GM12878 (cell line): Measurements from ENCODE around the gene NELL1. TPM values are rescaled to one million over a fixed set of nuclear protein-coding genes. Genes with fewer than 3 reads are reported as not detected.

Experiments
- ATAC-seq: fragments of 200-7000 bp; cut with Tn5 transposase; 3 replicates; pipeline ENCODE4 v1.9.1; 2020; ENCODE audit warnings: mild to moderate bottlenecking, moderate library complexity
- BruUV-seq: library from RNA; stranded (reverse); fragments of 400-500 nt; replicated peaks from 2 replicates; lab custom pipeline; 2021; lab: Mats Ljungman, UMichigan
- CTCF ChIA-PET: fragments of 300-600 bp; sonication (Branson Sonifier 250); formaldehyde crosslinking; extraction: SDS; loops from one replicate; lab custom pipeline; 2021; ENCODE audit warnings: inconsistent platforms; lab: Yijun Ruan, JAX
- POLR2A ChIA-PET: fragments of 350-600 bp; formaldehyde crosslinking; extraction: SDS; loops from one replicate; lab custom pipeline; 2021; ENCODE audit warnings: inconsistent platforms; lab: Charles Lee
- RAD21 ChIA-PET: fragments of 300-600 bp; sonication (Branson Sonifier 250); formaldehyde crosslinking; loops from one replicate; lab custom pipeline; 2023; ENCODE audit warnings: antibody characterized with exemption; ENCODE audit not compliant: unreplicated experiment; lab: Charles Lee
- SMC1A ChIA-PET: fragments of 300-600 bp; sonication (Branson Sonifier 250); formaldehyde crosslinking; loops from one replicate; lab custom pipeline; 2023; ENCODE audit not compliant: unreplicated experiment, uncharacterized antibody; lab: Charles Lee
- DNase-seq: peaks from one replicate; pipeline ENCODE4 v3.0.0-alpha.2; 2011; ENCODE audit warnings: low read depth, low spot score
- FAIRE-seq: peaks from 3 replicates; lab custom pipeline; 2011; peaks lifted over from hg19 to GRCh38; lab: Jason Lieb, UNC
- H2AFZ ChIP-seq: 2 replicates; pipeline ENCODE4 v1.6.0; 2011; ENCODE audit warnings: low read depth, low read length, control low read depth; ENCODE audit not compliant: control insufficient read depth
- H3K27ac ChIP-seq: 2 replicates; pipeline ENCODE4 v1.5.1; 2011; ENCODE audit warnings: control low read depth; ENCODE audit not compliant: control insufficient read depth, insufficient read depth
- H3K27me3 ChIP-seq, 2 experiments: replicated peaks in 1 of 2; 2 replicates each; pipeline versions ENCODE4 v1.6.0 to v1.6.1; 2011; ENCODE audit warnings: low read length in 1 of 2; ENCODE audit not compliant: control insufficient read depth in 2 of 2, insufficient read depth in 2 of 2
- H3K36me3 ChIP-seq, 2 experiments: 2 replicates each; pipeline ENCODE4 v1.5.1; 2011; ENCODE audit warnings: low read length in 1 of 2; ENCODE audit not compliant: control insufficient read depth in 2 of 2, insufficient read depth in 2 of 2
- H3K4me1 ChIP-seq: 2 replicates; pipeline ENCODE4 v1.6.1; 2011; ENCODE audit warnings: mild to moderate bottlenecking, low read length, moderate library complexity, mixed read lengths; ENCODE audit not compliant: control insufficient read depth, insufficient read depth
- H3K4me2 ChIP-seq: 2 replicates; pipeline ENCODE4 v1.6.0; 2011; ENCODE audit warnings: control low read depth; ENCODE audit not compliant: control insufficient read depth, insufficient read depth
- H3K4me3 ChIP-seq: fragments of 200-600 bp; sonication (generic); 2 replicates; pipeline ENCODE4 v1.5.1; 2016
- H3K79me2 ChIP-seq: 2 replicates; pipeline ENCODE4 v1.6.0; 2011; ENCODE audit warnings: low read length; ENCODE audit not compliant: control insufficient read depth, insufficient read depth
- H3K9ac ChIP-seq: 2 replicates; pipeline ENCODE4 v1.8.0; 2011; ENCODE audit warnings: low read length, control low read depth, mixed read lengths; ENCODE audit not compliant: control insufficient read depth, insufficient read depth
- H3K9me3 ChIP-seq: replicated peaks from 3 replicates; pipeline ENCODE4 v1.5.1; 2011; ENCODE audit warnings: mild to moderate bottlenecking, low read length; ENCODE audit not compliant: control insufficient read depth, insufficient read depth
- H4K20me1 ChIP-seq: 2 replicates; pipeline ENCODE4 v1.6.0; 2011; ENCODE audit not compliant: control insufficient read depth, insufficient read depth
- CHD2 ChIP-seq: IDR thresholded peaks from 2 replicates; pipeline ENCODE4 v1.6.1; 2011; ENCODE audit warnings: low read depth, low read length, improper control_type of control experiment, borderline replicate concordance
- CHD4 ChIP-seq: fragments of 200-600 bp; sonication (generic); IDR thresholded peaks from 2 replicates; pipeline ENCODE4 v1.6.1; 2016; ENCODE audit warnings: mild to moderate bottlenecking
- EED ChIP-seq: sonication (generic); IDR thresholded peaks from 2 replicates; pipeline ENCODE4 v1.6.1; 2016; ENCODE audit warnings: antibody characterized with exemption, low read depth
- ELK1 ChIP-seq: IDR thresholded peaks from 2 replicates; pipeline ENCODE4 v1.6.1; 2012; ENCODE audit warnings: low read depth, low read length, improper control_type of control experiment
- EP300 ChIP-seq, 2 experiments: fragments of 150-350 bp in 1 of 2; IDR thresholded peaks; 2 replicates each; pipeline ENCODE4 v1.6.1; 2011 to 2012; ENCODE audit warnings: low read depth in 2 of 2, low read length in 2 of 2, borderline replicate concordance in 1 of 2, improper control_type of control experiment in 1 of 2, inconsistent platforms in 1 of 2; ENCODE audit not compliant: control insufficient read depth in 1 of 2
- FOS ChIP-seq: IDR thresholded peaks from 3 replicates; pipeline ENCODE4 v1.6.1; 2011; ENCODE audit warnings: borderline replicate concordance; ENCODE audit not compliant: insufficient read length; ENCODE audit errors: extremely low read depth
- HCFC1 ChIP-seq: fragments of 150-350 bp; IDR thresholded peaks from 2 replicates; pipeline ENCODE4 v1.6.1; 2014; ENCODE audit warnings: low read length
- POU2F2 ChIP-seq: IDR thresholded peaks from 3 replicates; pipeline ENCODE4 v1.6.1; 2011; ENCODE audit warnings: low read depth, mild to moderate bottlenecking, low read length, borderline replicate concordance
- SREBF2 ChIP-seq: IDR thresholded peaks from 2 replicates; pipeline ENCODE4 v1.6.1; 2012; ENCODE audit warnings: mild to moderate bottlenecking, low read length
- SUPT20H ChIP-seq: IDR thresholded peaks from 2 replicates; pipeline ENCODE4 v1.6.1; 2011; ENCODE audit warnings: low read depth, mild to moderate bottlenecking, low read length, moderate library complexity, borderline replicate concordance; ENCODE audit not compliant: control insufficient read depth
- SUZ12 ChIP-seq: fragments of 200-600 bp; sonication (generic); IDR thresholded peaks from one replicate; pipeline ENCODE4 v1.6.1; 2018; ENCODE audit warnings: antibody characterized with exemption, mild to moderate bottlenecking; ENCODE audit not compliant: unreplicated experiment
- TCF12 ChIP-seq: IDR thresholded peaks from 2 replicates; pipeline ENCODE4 v1.6.1; 2011; ENCODE audit warnings: low read depth, mild to moderate bottlenecking, low read length
- ZBTB33 ChIP-seq: fragments of 450-650 bp; IDR thresholded peaks from 2 replicates; pipeline ENCODE4 v1.6.1; 2017; ENCODE audit warnings: mild to moderate bottlenecking
- ZNF592 ChIP-seq: fragments of 450-650 bp; IDR thresholded peaks from 2 replicates; pipeline ENCODE4 v1.6.1; 2017; ENCODE audit warnings: mild to moderate bottlenecking, moderate library complexity
- WGBS: methylation state at CpG from one replicate; pipeline ENCODE4 v1.1.6; 2016; ENCODE audit warnings: low lambda C conversion rate; ENCODE audit not compliant: insufficient replicate concordance, insufficient coverage; ENCODE audit errors: missing lambda C conversion rate; 5-methylcytosine and 5-hydroxymethylcytosine counted together
- in situ Hi-C: fragments of 300-500 bp; cut with MboI; formaldehyde crosslinking; loops from 9 replicates; pipeline ENCODE4 v1.14.3; 2018; ENCODE audit warnings: mixed read lengths
- intact Hi-C: fragments of 100-400 bp; cut with micrococcal nuclease; formaldehyde crosslinking; loops from one replicate; pipeline ENCODE4 v1.14.2; 2022; ENCODE audit not compliant: unreplicated experiment
- polyA plus RNA-seq, 11 experiments: library from polyadenylated mRNA; depleted of rRNA in 4 of 11; unstranded in 6 of 11; stranded (reverse) in 5 of 11; fragments of >200 nt; fragmentation: Nextera tagmentation in 4 of 11; fragmentation: Illumina TruSeq in 1 of 11; extraction: Ambion mirVana in 4 of 11; extraction: Trizol in 1 of 11; gene quantifications; 1 replicate in 1 of 11; 2 replicates in 10 of 11; pipeline versions ENCODE4 v1.2.1 to v1.2.3, GENCODE V29; 2011 to 2016; ENCODE audit warnings: inconsistent platforms in 2 of 11, missing spikeins in 2 of 11, low read depth in 1 of 11
- total RNA-seq, 4 experiments: library from RNA; depleted of rRNA in 3 of 4; stranded (reverse); fragments of >200 nt in 3 of 4; fragmentation: Illumina TruSeq in 1 of 4; extraction: Trizol in 1 of 4; gene quantifications; 2 replicates each; pipeline versions ENCODE4 v1.2.1 to v1.2.3, GENCODE V29; 2013 to 2021

Gene NELL1
- total and polyA plus RNA-seq, 10 of the 15 experiments (the other 5 are each of a cell fraction or from before 2014, with no cell fraction given), result 0.02 to 0.12 TPM; not detected in 8

- in situ Hi-C loops, result no loop called here
- FAIRE-seq, result no peak
- no peaks in the 10 kb centered on the region for H4K20me1 ChIP-seq
- no peaks in the 10 kb centered on the region for H3K79me2 ChIP-seq
- SMC1A ChIA-PET, result interaction anchor here (1.2 kb wide), 1 partner anchor 29 kb away, joined by 4 read pairs; no protein-coding TSS in a partner anchor
- H3K4me3 ChIP-seq, result no peak overlapping the region
- H3K4me2 ChIP-seq, result no peak overlapping the region
- H2AFZ ChIP-seq, result no peak overlapping the region
- RAD21 ChIA-PET, result interaction anchor here (0.9 kb wide), 1 partner anchor 381 kb away, joined by 4 read pairs; no protein-coding TSS in a partner anchor
- intact Hi-C loops, result no loop called here
- no peak for DNase-seq
- H3K9me3 ChIP-seq, result no peaks in the 10 kb centered on the region
- no peaks in the 10 kb centered on the region for H3K27me3 ChIP-seq
- no TSS peak for BruUV-seq
- 0% methylated on average over 1 of the region's 1 CpG for WGBS
- H3K27ac ChIP-seq, result no peak overlapping the region
- ATAC-seq, result peak; percentile 71
- H3K36me3 ChIP-seq, result no peaks in the 10 kb centered on the region
- CTCF ChIA-PET, result no interaction called here
- no peaks in the 10 kb centered on the region for H3K4me1 ChIP-seq
- POLR2A ChIA-PET, result no interaction called here
- H3K9ac ChIP-seq, result no peak overlapping the region
- no peak for TF ChIP-seq ZBTB33
- no peak for TF ChIP-seq CHD4
- no peak for TF ChIP-seq SUPT20H
- no peak for TF ChIP-seq SUZ12
- TF ChIP-seq ZNF592, result no peak
- no peak for TF ChIP-seq HCFC1
- no peak for TF ChIP-seq FOS
- TF ChIP-seq CHD2, result no peak
- TF ChIP-seq EED, result no peak
- TF ChIP-seq POU2F2, result no peak
- TF ChIP-seq EP300 (IDR thresholded peaks at IDR 0.05; ENCODE audit: borderline replicate concordance in 1 of 2, control insufficient read depth in 1 of 2, low read depth in 2 of 2, low read length in 2 of 2), result no peak
- TF ChIP-seq ELK1, result no peak
- no peak for TF ChIP-seq SREBF2
- no peak for TF ChIP-seq TCF12
These were observed 913.4 kb downstream of the NELL1 start for GRCh38 chr11:21582791-21583190.
